Measurements from ENCODE around the gene AFF2. TPM values are rescaled to one million over a fixed set of nuclear protein-coding genes. Genes with fewer than 3 reads are reported as not detected.

Gene AFF2
- polyA plus RNA-seq, 1 of the 3 experiments (the other 2 are of a cell fraction), result not detected

GRCh38 chrX:149039057-149039456, 538.6 kb downstream of the AFF2 start (continued):
- no peak for TF ChIP-seq ZBTB33 (IDR thresholded peaks at IDR 0.05; ENCODE audit: borderline replicate concordance, low read depth)
- TF ChIP-seq NFIC (IDR thresholded peaks at IDR 0.05; ENCODE audit: borderline replicate concordance), result no peak
- no peak for TF ChIP-seq CTCF (IDR thresholded peaks at IDR 0.05)
- TF ChIP-seq FOXM1 (IDR thresholded peaks at IDR 0.05; ENCODE audit: low read depth), result no peak
- no peak for TF ChIP-seq RCOR1 (IDR thresholded peaks at IDR 0.05; ENCODE audit: low read length)
- TF ChIP-seq REST (IDR thresholded peaks at IDR 0.05; ENCODE audit: low read depth, low read length), result no peak

GRCh38 chrX:149040873-149041535, 540.6 kb downstream of the AFF2 start:
- Histone ChIP-seq H3F3A (replicated peaks; ENCODE audit: insufficient read depth) (no peaks in the 10 kb centered on the region), H4K20me1 (ENCODE audit: insufficient read depth) (no peaks in the 10 kb centered on the region), H3K27ac (ENCODE audit: low read depth in 2 of 2, low read length in 1 of 2) (no peak overlapping the region), H3K4me3 (ENCODE audit: low read depth in 2 of 2, low read length in 1 of 2) (no peak overlapping the region), H3K4me1 (ENCODE audit: control insufficient read depth in 1 of 2, insufficient read depth in 2 of 2, low read depth in 1 of 2, low read length in 1 of 2) (no peaks in the 10 kb centered on the region), H3K9ac (no peak overlapping the region), H2AFZ (ENCODE audit: low read depth) (no peak overlapping the region), H3K79me2 (ENCODE audit: insufficient read depth) (no peaks in the 10 kb centered on the region), H3K27me3 (ENCODE audit: insufficient read depth) (no peaks in the 10 kb centered on the region), H3K4me2 (no peak overlapping the region), H3K9me2 (no peaks in the 10 kb centered on the region), H3K9me3 (no peaks in the 10 kb centered on the region), H3K36me3 (replicated peaks in 1 of 2; ENCODE audit: control insufficient read depth in 1 of 2, insufficient read depth in 2 of 2, low read length in 1 of 2) (no peaks in the 10 kb centered on the region)
- CTCF ChIA-PET, result no interaction called here
- WGBS (ENCODE audit: low lambda C conversion rate), result 0% methylated on average over 5 of the region's 5 CpGs
- POLR2A ChIA-PET, result no interaction called here
- DNase-seq, result no peak
- TF ChIP-seq USF2 (IDR thresholded peaks at IDR 0.05; ENCODE audit: borderline replicate concordance, low read depth, low read length) (no peak), JUND (IDR thresholded peaks at IDR 0.05) (no peak), FOSL2 (IDR thresholded peaks at IDR 0.05; ENCODE audit: borderline replicate concordance, low read depth) (no peak), REST (IDR thresholded peaks at IDR 0.05; ENCODE audit: low read depth, low read length) (no peak), PBX3 (IDR thresholded peaks at IDR 0.05) (no peak), EP300 (IDR thresholded peaks at IDR 0.05; ENCODE audit: borderline replicate concordance in 1 of 2, low read depth in 1 of 2, low read length in 1 of 2) (no peak), POLR2AphosphoS5 (IDR thresholded peaks at IDR 0.05; ENCODE audit: low read depth, low read length) (no peak), RAD21 (IDR thresholded peaks at IDR 0.05; ENCODE audit: low read length) (no peak), TEAD4 (IDR thresholded peaks at IDR 0.05; ENCODE audit: borderline replicate concordance, insufficient read depth) (no peak), SMC3 (IDR thresholded peaks at IDR 0.05; ENCODE audit: low read depth, low read length) (no peak), CHD2 (IDR thresholded peaks at IDR 0.05; ENCODE audit: low read length, partially characterized antibody) (no peak), MXI1 (IDR thresholded peaks at IDR 0.05; ENCODE audit: low read depth, low read length) (no peak)

Data from SK-N-SH (cell line).